ENCODE measurements around the gene DOK4.

The DOK4 gene

DNA sequence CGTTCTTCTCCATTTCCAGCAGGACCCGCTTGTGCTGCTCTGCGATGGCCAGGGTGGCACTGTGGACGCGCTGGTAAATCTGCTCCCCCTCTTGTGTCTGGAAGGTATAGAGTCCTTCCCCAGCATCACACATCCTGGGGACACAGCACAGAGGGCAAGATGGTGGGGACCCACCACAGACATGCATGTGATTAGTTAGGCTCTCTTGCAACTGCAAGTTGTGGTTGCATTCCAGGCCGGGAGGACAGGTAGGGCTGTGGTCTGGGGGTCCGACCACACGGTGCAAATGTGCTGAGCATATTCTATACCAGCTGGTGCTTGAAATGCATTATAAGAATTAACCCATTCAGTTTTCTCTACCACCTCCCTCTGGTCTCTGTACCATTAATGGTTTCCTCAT is 12.4 kb downstream of the DOK4 start:
- Histone ChIP-seq H4K91ac (ENCODE audit: low read length) (no peak overlapping the region), H3K9ac (ENCODE audit: low read length) (no peak overlapping the region), H2BK12ac (ENCODE audit: low read length in 2 of 2) (no peak overlapping the region), H3K4me1 (ENCODE audit: control insufficient read depth, insufficient read depth, low read depth, low read length) (peaks cover 61% of the 10 kb centered on the region), H3K27me3 (ENCODE audit: control insufficient read depth in 1 of 2, insufficient read depth in 1 of 2, low read length in 2 of 2) (no peaks in the 10 kb centered on the region), H3K4ac (ENCODE audit: low read depth in 1 of 2, low read length in 2 of 2) (no peak overlapping the region), H2AK5ac (ENCODE audit: low read length, severe bottlenecking) (no peak overlapping the region), H3K18ac (ENCODE audit: low read depth in 1 of 2, low read length in 2 of 2) (no peak overlapping the region), H4K8ac (ENCODE audit: low read length) (no peak overlapping the region), H3K4me2 (ENCODE audit: low read length, poor library complexity, severe bottlenecking) (no peak overlapping the region), H3K14ac (ENCODE audit: low read length in 2 of 2) (no peak overlapping the region), H3K27ac (ENCODE audit: low read length, poor library complexity, severe bottlenecking) (no peak overlapping the region), H3K23ac (ENCODE audit: low read length in 2 of 2) (no peak overlapping the region), H2BK120ac (ENCODE audit: low read depth, low read length) (no peak overlapping the region), H2BK5ac (ENCODE audit: low read depth, low read length, poor library complexity, severe bottlenecking) (no peak overlapping the region), H2AFZ (ENCODE audit: low read depth, low read length) (no peak overlapping the region), H3K36me3 (ENCODE audit: control insufficient read depth in 1 of 2, insufficient read depth in 2 of 2, low read depth in 1 of 2, low read length in 2 of 2) (peaks cover 66 to 80% of the 10 kb centered on the region in 2 experiments), H2BK15ac (ENCODE audit: low read depth, poor library complexity, severe bottlenecking) (no peak overlapping the region), H3K4me3 (ENCODE audit: insufficient read depth in 1 of 2, low read depth in 1 of 2, low read length in 2 of 2) (no peak overlapping the region), H3K79me1 (replicated peaks; ENCODE audit: low read length, poor library complexity, severe bottlenecking) (peaks cover 42% of the 10 kb centered on the region), H3K9me3 (ENCODE audit: control insufficient read depth, low read length) (no peaks in the 10 kb centered on the region)
- DNase-seq = no peak
- 95% methylated on average over 8 of the region's 8 CpGs for WGBS

DNA sequence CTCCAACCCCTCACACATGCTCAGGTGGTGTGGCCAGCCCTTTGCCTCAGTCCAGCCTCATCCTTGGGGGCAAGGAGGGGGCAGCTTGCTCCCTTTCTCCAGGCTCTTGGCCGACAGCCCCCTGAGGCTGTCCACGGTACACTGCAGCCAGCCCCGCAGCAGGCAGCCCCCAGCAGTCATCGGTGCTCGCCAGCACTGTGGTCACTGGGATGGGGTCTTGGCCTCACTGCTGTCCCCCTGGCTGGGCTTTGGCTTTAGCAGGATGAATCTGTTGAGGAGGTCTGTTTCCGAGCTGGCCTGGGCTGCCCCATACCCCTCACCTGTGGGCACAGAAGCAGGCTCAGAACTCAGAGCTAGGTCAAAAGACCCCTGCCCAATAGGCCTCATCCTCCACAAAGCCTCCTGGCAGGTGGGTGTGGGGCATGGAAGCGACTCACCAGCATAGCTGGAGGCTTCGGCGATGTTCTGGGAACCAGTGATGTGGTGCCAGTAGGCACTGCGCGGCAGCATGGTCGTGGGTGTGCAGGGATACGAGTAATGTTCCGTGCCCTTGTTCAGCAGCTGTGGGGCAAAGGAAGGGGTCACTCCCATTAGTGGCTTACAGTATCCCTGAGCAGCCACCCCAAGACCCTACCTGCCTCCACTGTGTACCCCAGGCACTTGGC is 13.0 kb downstream of the DOK4 start:
- Histone ChIP-seq H2BK12ac (ENCODE audit: low read length in 2 of 2) (no peak overlapping the region), H3K27ac (ENCODE audit: low read length, poor library complexity, severe bottlenecking) (peak overlapping the region; percentile 5), H3K23ac (ENCODE audit: low read length in 2 of 2) (no peak overlapping the region), H3K18ac (ENCODE audit: low read depth in 1 of 2, low read length in 2 of 2) (no peak overlapping the region), H3K4ac (ENCODE audit: low read depth in 1 of 2, low read length in 2 of 2) (no peak overlapping the region), H3K36me3 (ENCODE audit: control insufficient read depth in 1 of 2, insufficient read depth in 2 of 2, low read depth in 1 of 2, low read length in 2 of 2) (peaks cover 72 to 79% of the 10 kb centered on the region in 2 experiments), H2BK15ac (ENCODE audit: low read depth, poor library complexity, severe bottlenecking) (no peak overlapping the region), H4K91ac (ENCODE audit: low read length) (no peak overlapping the region), H2AFZ (ENCODE audit: low read depth, low read length) (no peak overlapping the region), H3K4me2 (ENCODE audit: low read length, poor library complexity, severe bottlenecking) (no peak overlapping the region), H3K4me3 (ENCODE audit: insufficient read depth in 1 of 2, low read depth in 1 of 2, low read length in 2 of 2) (no peak overlapping the region), H2AK5ac (ENCODE audit: low read length, severe bottlenecking) (no peak overlapping the region), H2BK120ac (ENCODE audit: low read depth, low read length) (no peak overlapping the region), H3K14ac (ENCODE audit: low read length in 2 of 2) (no peak overlapping the region), H3K9me3 (ENCODE audit: control insufficient read depth, low read length) (no peaks in the 10 kb centered on the region), H3K4me1 (ENCODE audit: control insufficient read depth, insufficient read depth, low read depth, low read length) (peaks cover 60% of the 10 kb centered on the region), H3K79me1 (replicated peaks; ENCODE audit: low read length, poor library complexity, severe bottlenecking) (peaks cover 39% of the 10 kb centered on the region), H4K8ac (ENCODE audit: low read length) (no peak overlapping the region), H3K27me3 (ENCODE audit: control insufficient read depth in 1 of 2, insufficient read depth in 1 of 2, low read length in 2 of 2) (no peaks in the 10 kb centered on the region), H2BK5ac (ENCODE audit: low read depth, low read length, poor library complexity, severe bottlenecking) (no peak overlapping the region), H3K9ac (ENCODE audit: low read length) (no peak overlapping the region)
- 91% methylated on average over 12 of the region's 14 CpGs for WGBS
- DNase-seq = no peak

DNA sequence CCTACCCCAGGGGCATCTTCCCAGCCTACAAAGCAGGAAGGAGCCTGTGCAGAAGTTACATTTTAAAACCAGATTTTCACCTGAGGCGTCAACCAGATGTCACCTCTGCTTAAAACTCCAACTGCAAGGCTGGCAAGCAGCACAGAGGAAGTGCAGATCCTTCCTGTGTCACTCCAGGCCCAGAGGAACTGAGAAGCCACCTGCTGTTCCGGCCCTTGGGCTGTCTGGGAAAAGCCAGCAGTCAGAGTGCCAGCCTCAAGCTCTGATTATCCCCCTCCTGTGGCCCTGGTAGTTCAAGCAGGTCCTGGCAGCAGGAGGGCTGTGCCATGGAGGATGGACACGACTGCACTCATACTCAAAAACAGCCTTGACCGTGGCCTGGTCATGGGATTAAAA is 13.6 kb downstream of the DOK4 start:
- DNase-seq = no peak
- Histone ChIP-seq H3K18ac (ENCODE audit: low read depth in 1 of 2, low read length in 2 of 2) (no peak overlapping the region), H3K36me3 (ENCODE audit: control insufficient read depth in 1 of 2, insufficient read depth in 2 of 2, low read depth in 1 of 2, low read length in 2 of 2) (peaks cover 73 to 78% of the 10 kb centered on the region in 2 experiments), H2BK15ac (ENCODE audit: low read depth, poor library complexity, severe bottlenecking) (no peak overlapping the region), H4K91ac (ENCODE audit: low read length) (no peak overlapping the region), H3K4ac (ENCODE audit: low read depth in 1 of 2, low read length in 2 of 2) (no peak overlapping the region), H3K9me3 (ENCODE audit: control insufficient read depth, low read length) (no peaks in the 10 kb centered on the region), H3K14ac (ENCODE audit: low read length in 2 of 2) (no peak overlapping the region), H3K27ac (ENCODE audit: low read length, poor library complexity, severe bottlenecking) (peak overlapping the region; percentile 35), H3K9ac (ENCODE audit: low read length) (no peak overlapping the region), H2AFZ (ENCODE audit: low read depth, low read length) (no peak overlapping the region), H3K4me1 (ENCODE audit: control insufficient read depth, insufficient read depth, low read depth, low read length) (peaks cover 57% of the 10 kb centered on the region), H2BK120ac (ENCODE audit: low read depth, low read length) (no peak overlapping the region), H3K79me1 (replicated peaks; ENCODE audit: low read length, poor library complexity, severe bottlenecking) (peaks cover 33% of the 10 kb centered on the region), H2AK5ac (ENCODE audit: low read length, severe bottlenecking) (no peak overlapping the region), H3K27me3 (ENCODE audit: control insufficient read depth in 1 of 2, insufficient read depth in 1 of 2, low read length in 2 of 2) (no peaks in the 10 kb centered on the region), H3K23ac (ENCODE audit: low read length in 2 of 2) (no peak overlapping the region), H3K4me3 (ENCODE audit: insufficient read depth in 1 of 2, low read depth in 1 of 2, low read length in 2 of 2) (no peak overlapping the region), H2BK5ac (ENCODE audit: low read depth, low read length, poor library complexity, severe bottlenecking) (no peak overlapping the region), H2BK12ac (ENCODE audit: low read length in 2 of 2) (peak overlapping the region in 1 of 2 experiments; percentile 55), H4K8ac (ENCODE audit: low read length) (no peak overlapping the region), H3K4me2 (ENCODE audit: low read length, poor library complexity, severe bottlenecking) (no peak overlapping the region)
- 83% methylated on average over 2 of the region's 4 CpGs for WGBS

DNA sequence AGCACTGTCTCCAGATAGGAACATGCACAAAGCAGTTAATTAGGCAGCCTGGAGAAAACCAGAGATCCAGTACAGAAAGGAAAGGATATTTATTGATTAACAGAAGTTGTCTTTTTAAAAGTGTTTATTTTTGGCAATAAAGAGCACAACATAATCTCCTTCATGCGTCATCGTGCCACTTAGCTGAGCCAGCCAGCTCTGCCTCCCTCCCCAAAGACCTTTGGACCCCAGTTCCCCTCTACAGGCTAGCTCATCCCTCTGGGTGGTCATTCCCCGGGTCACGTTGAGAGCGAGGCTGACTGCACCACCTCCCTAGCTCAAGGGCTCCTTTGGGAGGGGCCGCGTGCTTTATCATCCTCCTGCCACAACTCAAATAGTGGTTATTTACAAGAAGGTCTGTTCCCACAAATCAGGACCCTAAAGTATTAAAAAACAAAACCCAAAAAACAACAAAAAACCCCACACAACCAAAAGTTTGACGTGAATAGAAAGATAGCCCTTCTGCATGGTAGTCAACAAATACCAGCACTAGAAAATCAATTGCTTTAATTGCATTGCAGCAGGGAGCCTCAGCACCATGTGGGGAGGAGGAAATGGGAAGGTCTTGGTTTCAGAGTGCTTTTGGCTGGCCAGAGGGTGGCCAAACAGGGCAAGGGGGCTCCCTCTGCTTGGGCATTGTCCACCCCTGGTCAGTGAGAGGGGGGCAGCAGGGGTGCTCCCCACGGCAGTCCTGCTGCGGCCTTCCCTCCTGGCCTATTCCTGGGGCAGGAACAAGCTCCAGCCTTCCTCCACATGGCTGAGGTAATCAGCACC is 14.2 kb downstream of the DOK4 start:
- H3K4ac ChIP-seq (ENCODE audit: low read depth in 1 of 2, low read length in 2 of 2) = no peak overlapping the region
- 38% methylated on average over 10 of the region's 10 CpGs for WGBS
- peak overlapping the region; percentile 35 for H3K27ac ChIP-seq (ENCODE audit: low read length, poor library complexity, severe bottlenecking)
- H3K79me1 ChIP-seq (replicated peaks; ENCODE audit: low read length, poor library complexity, severe bottlenecking) = peaks cover 28% of the 10 kb centered on the region
- H3K4me2 ChIP-seq (ENCODE audit: low read length, poor library complexity, severe bottlenecking) = no peak overlapping the region
- no peak overlapping the region for H4K8ac ChIP-seq (ENCODE audit: low read length)
- no peak overlapping the region for H3K18ac ChIP-seq (ENCODE audit: low read depth in 1 of 2, low read length in 2 of 2)
- H3K4me1 ChIP-seq (ENCODE audit: control insufficient read depth, insufficient read depth, low read depth, low read length) = peaks cover 50% of the 10 kb centered on the region
- H3K27me3 ChIP-seq (ENCODE audit: control insufficient read depth in 1 of 2, insufficient read depth in 1 of 2, low read length in 2 of 2) = no peaks in the 10 kb centered on the region
- H3K23ac ChIP-seq (ENCODE audit: low read length in 2 of 2) = no peak overlapping the region
- H2BK15ac ChIP-seq (ENCODE audit: low read depth, poor library complexity, severe bottlenecking) = peak overlapping the region; percentile 76
- no peak overlapping the region for H2AFZ ChIP-seq (ENCODE audit: low read depth, low read length)
- H3K36me3 ChIP-seq (ENCODE audit: control insufficient read depth in 1 of 2, insufficient read depth in 2 of 2, low read depth in 1 of 2, low read length in 2 of 2) = peaks cover 67 to 80% of the 10 kb centered on the region in 2 experiments
- H3K9me3 ChIP-seq (ENCODE audit: control insufficient read depth, low read length) = no peaks in the 10 kb centered on the region
- no peak overlapping the region for H4K91ac ChIP-seq (ENCODE audit: low read length)
- no peak overlapping the region for H3K4me3 ChIP-seq (ENCODE audit: insufficient read depth in 1 of 2, low read depth in 1 of 2, low read length in 2 of 2)
- no peak overlapping the region for H2BK120ac ChIP-seq (ENCODE audit: low read depth, low read length)
- H2BK5ac ChIP-seq (ENCODE audit: low read depth, low read length, poor library complexity, severe bottlenecking) = no peak overlapping the region
- peak; percentile 53 for DNase-seq
- peak overlapping the region in 1 of 2 experiments; percentile 55 for H2BK12ac ChIP-seq (ENCODE audit: low read length in 2 of 2)
- no peak overlapping the region for H3K14ac ChIP-seq (ENCODE audit: low read length in 2 of 2)
- no peak overlapping the region for H2AK5ac ChIP-seq (ENCODE audit: low read length, severe bottlenecking)
- peak overlapping the region; percentile 27 for H3K9ac ChIP-seq (ENCODE audit: low read length)
